H1 (cell line): ENCODE results near the gene TMEM129. TPM values are rescaled to one million over a fixed set of nuclear protein-coding genes. Genes with fewer than 3 reads are reported as not detected.

Experiments used
- CTCF ChIA-PET: fragments of 300-600 bp; sonication (Branson Sonifier 250); formaldehyde crosslinking; loops from one replicate; lab custom pipeline; 2021; ENCODE audit not compliant: partially characterized antibody; lab: Charles Lee
- POLR2A ChIA-PET: fragments of 300-600 bp; sonication (Branson Sonifier 250); formaldehyde crosslinking; loops from one replicate; lab custom pipeline; 2021; ENCODE audit warnings: inconsistent platforms; ENCODE audit not compliant: partially characterized antibody; lab: Charles Lee
- DNase-seq, 2 experiments: peaks; one replicate each; pipeline versions ENCODE4 v3.0.0 to v3.0.0-alpha.2; 2010 to 2022; ENCODE audit warnings: low spot score in 2 of 2, low read depth in 1 of 2, mixed read lengths in 1 of 2
- FAIRE-seq: peaks from 2 replicates; lab custom pipeline; 2011; peaks lifted over from hg19 to GRCh38; lab: Jason Lieb, UNC
- H2AFZ ChIP-seq: 2 replicates; pipeline ENCODE4 v1.8.1; 2012; ENCODE audit warnings: low read length, inconsistent platforms
- H2AK5ac ChIP-seq: 2 replicates; pipeline ENCODE4 v1.6.1; 2013; ENCODE audit warnings: low read depth, low read length
- H2BK120ac ChIP-seq: replicated peaks from 2 replicates; pipeline ENCODE3; 2013; ENCODE audit warnings: low read depth, low read length, inconsistent platforms
- H2BK12ac ChIP-seq: 2 replicates; pipeline ENCODE4 v1.6.1; 2013; ENCODE audit warnings: low read depth, low read length
- H2BK15ac ChIP-seq: 2 replicates; pipeline ENCODE4 v1.6.1; 2013; ENCODE audit warnings: low read length
- H2BK20ac ChIP-seq: 2 replicates; pipeline ENCODE4 v1.6.1; 2013; ENCODE audit warnings: low read length
- H2BK5ac ChIP-seq: 2 replicates; pipeline ENCODE4 v1.6.1; 2013; ENCODE audit warnings: low read depth, low read length
- H3K14ac ChIP-seq: 2 replicates; pipeline ENCODE4 v1.6.1; 2013; ENCODE audit warnings: inconsistent platforms; ENCODE audit not compliant: insufficient read length
- H3K18ac ChIP-seq: 2 replicates; pipeline ENCODE4 v1.6.1; 2013; ENCODE audit warnings: low read length; ENCODE audit errors: extremely low read depth
- H3K23ac ChIP-seq: 2 replicates; pipeline ENCODE4 v1.6.1; 2013; ENCODE audit warnings: inconsistent platforms; ENCODE audit not compliant: insufficient read length
- H3K23me2 ChIP-seq: 2 replicates; pipeline ENCODE4 v1.6.1; 2013; ENCODE audit warnings: low read depth, low read length
- H3K27ac ChIP-seq: 2 replicates; pipeline ENCODE4 v1.6.1; 2011; ENCODE audit warnings: low read depth, low read length, inconsistent platforms
- H3K27me3 ChIP-seq, 4 experiments: replicated peaks in 1 of 4; 1 replicate in 1 of 4; 2 replicates in 3 of 4; pipeline versions ENCODE4 v1.6.1 to v1.8.1; 2011 to 2013; ENCODE audit warnings: low read length in 3 of 4, mild to moderate bottlenecking in 3 of 4, inconsistent platforms in 2 of 4, mixed read lengths in 2 of 4, moderate library complexity in 1 of 4; ENCODE audit not compliant: control insufficient read depth in 3 of 4, insufficient read depth in 3 of 4; ENCODE audit errors: extremely low read depth in 1 of 4
- H3K36me3 ChIP-seq, 4 experiments: 2 replicates each; pipeline versions ENCODE4 v1.6.1 to v1.8.1; 2011 to 2013; ENCODE audit warnings: mild to moderate bottlenecking in 4 of 4, low read length in 3 of 4, moderate library complexity in 2 of 4, control low read depth in 1 of 4, inconsistent platforms in 1 of 4; ENCODE audit not compliant: insufficient read depth in 4 of 4, control insufficient read depth in 2 of 4
- H3K4ac ChIP-seq: replicated peaks from 2 replicates; pipeline ENCODE3; 2013; ENCODE audit warnings: low read length, low read depth, mixed read lengths, inconsistent platforms; ENCODE audit not compliant: insufficient read length
- H3K4me1 ChIP-seq, 4 experiments: replicated peaks in 1 of 4; 1 replicate in 1 of 4; 2 replicates in 3 of 4; pipeline versions ENCODE4 v1.6.1 to v1.8.1; 2011 to 2013; ENCODE audit warnings: low read length in 3 of 4, inconsistent platforms in 2 of 4, mixed read lengths in 1 of 4; ENCODE audit not compliant: insufficient read depth in 4 of 4, control insufficient read depth in 3 of 4
- H3K4me2 ChIP-seq, 2 experiments: 2 replicates each; pipeline versions ENCODE4 v1.6.1 to v1.8.1; 2011 to 2013; ENCODE audit warnings: low read depth in 2 of 2, low read length in 2 of 2, control low read depth in 1 of 2, inconsistent platforms in 1 of 2, mild to moderate bottlenecking in 1 of 2; ENCODE audit not compliant: insufficient read depth in 1 of 2
- H3K4me3 ChIP-seq, 4 experiments: fragments of 200-600, 300-600 bp in 1 of 4; sonication (generic), shearing (Covaris generic), sonication (Bioruptor Twin) in 1 of 4; 2 replicates each; pipeline versions ENCODE4 v1.5.1 to v1.8.1; 2011 to 2016; ENCODE audit warnings: low read length in 4 of 4, low read depth in 3 of 4, control low read depth in 2 of 4, inconsistent platforms in 2 of 4, mild to moderate bottlenecking in 2 of 4, mixed read lengths in 1 of 4, moderate library complexity in 1 of 4; ENCODE audit not compliant: insufficient read depth in 2 of 4; ENCODE audit errors: extremely low read depth in 1 of 4
- H3K56ac ChIP-seq: replicated peaks from 2 replicates; pipeline ENCODE3; 2013; ENCODE audit warnings: low read depth, mild to moderate bottlenecking, mixed read lengths, low read length, inconsistent platforms; ENCODE audit not compliant: insufficient read length
- H3K79me1 ChIP-seq: 2 replicates; pipeline ENCODE4 v1.6.1; 2013; ENCODE audit warnings: low read depth, low read length, control low read depth
- H3K79me2 ChIP-seq, 2 experiments: 2 replicates each; pipeline versions ENCODE4 v1.6.1 to v1.8.1; 2012 to 2013; ENCODE audit warnings: low read length in 2 of 2, mild to moderate bottlenecking in 2 of 2, inconsistent platforms in 1 of 2; ENCODE audit not compliant: insufficient read depth in 2 of 2, control insufficient read depth in 1 of 2
- H3K9ac ChIP-seq, 4 experiments: replicated peaks in 1 of 4; 1 replicate in 1 of 4; 2 replicates in 3 of 4; pipeline versions ENCODE4 v1.6.1 to v1.8.1; 2011 to 2013; ENCODE audit warnings: low read depth in 3 of 4, low read length in 3 of 4, control low read depth in 2 of 4, mild to moderate bottlenecking in 2 of 4, moderate library complexity in 2 of 4, inconsistent platforms in 1 of 4; ENCODE audit errors: extremely low read depth in 1 of 4
- H3K9me3 ChIP-seq, 2 experiments: 2 replicates each; pipeline versions ENCODE4 v1.6.1 to v1.8.1; 2012 to 2013; ENCODE audit warnings: mild to moderate bottlenecking in 2 of 2, moderate library complexity in 2 of 2, control low read depth in 1 of 2, inconsistent platforms in 1 of 2, low read depth in 1 of 2, low read length in 1 of 2, mixed read lengths in 1 of 2; ENCODE audit not compliant: insufficient read depth in 2 of 2
- H4K20me1 ChIP-seq, 2 experiments: replicated peaks in 1 of 2; 2 replicates each; pipeline versions ENCODE3 to v1.8.1; 2011 to 2013; ENCODE audit warnings: inconsistent platforms in 2 of 2, low read length in 2 of 2, mild to moderate bottlenecking in 1 of 2; ENCODE audit not compliant: insufficient read depth in 2 of 2, control insufficient read depth in 1 of 2
- H4K5ac ChIP-seq: 2 replicates; pipeline ENCODE4 v1.6.1; 2013; ENCODE audit warnings: low read length, low read depth, mixed read lengths, inconsistent platforms; ENCODE audit not compliant: insufficient read length
- H4K8ac ChIP-seq: 2 replicates; pipeline ENCODE4 v1.8.0; 2013; ENCODE audit warnings: mild to moderate bottlenecking, moderate library complexity, low read length, inconsistent platforms; ENCODE audit not compliant: insufficient read depth; ENCODE audit errors: extremely low read depth
- H4K91ac ChIP-seq: replicated peaks from 2 replicates; pipeline ENCODE3; 2013; ENCODE audit warnings: low read length, mixed read lengths, inconsistent platforms; ENCODE audit not compliant: insufficient read length
- ASH2L ChIP-seq: fragments of 200-600, 300-600 bp; sonication (generic); IDR thresholded peaks from one replicate; pipeline ENCODE4 v1.7.1; 2017; ENCODE audit warnings: low read length
- CTCF ChIP-seq, 3 experiments: IDR thresholded peaks; 1 replicate in 2 of 3; 2 replicates in 1 of 3; pipeline versions ENCODE4 v1.5.1 to v1.6.1; 2011; ENCODE audit warnings: low read length in 3 of 3, mild to moderate bottlenecking in 3 of 3, inconsistent platforms in 2 of 3, low read depth in 1 of 3, moderate library complexity in 1 of 3; ENCODE audit not compliant: insufficient read depth in 1 of 3; ENCODE audit errors: control extremely low read depth in 1 of 3
- HDAC6 ChIP-seq: IDR thresholded peaks from one replicate; pipeline ENCODE4 v1.7.1; 2012; ENCODE audit warnings: low read depth, mild to moderate bottlenecking, inconsistent platforms, low read length, moderate library complexity
- JUN ChIP-seq: IDR thresholded peaks from 2 replicates; pipeline ENCODE4 v1.6.1; 2011; ENCODE audit warnings: low read depth, mild to moderate bottlenecking, improper control_type of control experiment, low read length
- KDM1A ChIP-seq: fragments of 200-600, 300-600 bp; sonication (generic); IDR thresholded peaks from 2 replicates; pipeline ENCODE4 v1.7.1; 2016; ENCODE audit warnings: mild to moderate bottlenecking, low read length, borderline replicate concordance
- NANOG ChIP-seq: IDR thresholded peaks from 2 replicates; pipeline ENCODE4 v1.6.1; 2011; ENCODE audit warnings: low read length, low read depth, mild to moderate bottlenecking, inconsistent platforms; ENCODE audit not compliant: insufficient read depth, poor library complexity, severe bottlenecking
- TCF12 ChIP-seq: IDR thresholded peaks from 2 replicates; pipeline ENCODE4 v1.6.1; 2011; ENCODE audit warnings: low read depth, mild to moderate bottlenecking, low read length
- USF2 ChIP-seq: IDR thresholded peaks from 2 replicates; pipeline ENCODE4 v1.6.1; 2011; ENCODE audit warnings: low read length, improper control_type of control experiment
- WGBS, 2 experiments: shearing (Covaris generic) in 1 of 2; methylation state at CpG; one replicate each; pipeline versions ENCODE4 v1.1.6 to v1.1.7; 2013 to 2015; ENCODE audit warnings: low lambda C conversion rate in 2 of 2, mixed read lengths in 2 of 2, inconsistent platforms in 1 of 2, low coverage in 1 of 2, missing lambda C conversion rate in 1 of 2; ENCODE audit not compliant: insufficient replicate concordance in 2 of 2, insufficient coverage in 1 of 2, insufficient read length in 1 of 2; ENCODE audit errors: extremely low coverage in 1 of 2, missing lambda C conversion rate in 1 of 2; 5-methylcytosine and 5-hydroxymethylcytosine counted together
- polyA plus RNA-seq, 7 experiments: library from polyadenylated mRNA; depleted of rRNA in 3 of 7; stranded (reverse) in 5 of 7; unstranded in 2 of 7; fragments of >200 nt in 5 of 7; fragments of 200-250 nt in 2 of 7; gene quantifications; 1 replicate in 5 of 7; 2 replicates in 1 of 7; 4 replicates in 1 of 7; pipeline versions ENCODE4 v1.2.1 to v1.2.3, GENCODE V29; 2011 to 2013; ENCODE audit warnings: missing spikeins in 2 of 7, mixed read lengths in 2 of 7
- total RNA-seq: library from RNA; stranded (reverse); fragmentation: NEBNext Ultra II Directional; extraction: Animal tissue kit (Norgen Biotek cat#: 25700); gene quantifications from 2 replicates; pipeline ENCODE4 v1.2.1, GENCODE V29; 2021

Gene TMEM129
- total and polyA plus RNA-seq, 2 of the 8 experiments (the other 6 are each of a cell fraction or from before 2014, with no cell fraction given) = 31.5 to 58.7 TPM

- H3K18ac ChIP-seq = peak overlapping the region; percentile 32
- H3K36me3 ChIP-seq = peaks cover 0 to 7% (median 4%) of the 10 kb centered on the region in 4 experiments; a peak in 4 of 8 replicates
- H3K4me2 ChIP-seq = peak overlapping the region; percentile 84 to 86
- no peak overlapping the region for H3K4ac ChIP-seq
- peaks cover 13 to 34% of the 10 kb centered on the region in 2 experiments for H3K79me2 ChIP-seq
- H2BK20ac ChIP-seq = no peak overlapping the region
- H3K9me3 ChIP-seq = no peaks in the 10 kb centered on the region
- no peak overlapping the region for H2BK5ac ChIP-seq
- peak overlapping the region; percentile 24 for H3K56ac ChIP-seq
- no peaks in the 10 kb centered on the region for H3K27me3 ChIP-seq
- ChIA-PET POLR2A (interaction anchor here (0.8 to 7.9 kb wide), 17 partner anchors 9 to 159 kb away, joined by 3 to 100 read pairs (median 4); partner anchors contain the start of genes FGFR3, TACC3 and TMEM129), CTCF (no interaction called here)
- H2BK12ac ChIP-seq = 0 out of 2 replicates have a peak overlapping the region, but pooled peaks have one; percentile 27
- H3K23me2 ChIP-seq = peaks cover 12% of the 10 kb centered on the region; the same call in 1 of the 2 replicates
- peak overlapping the region; percentile 90; the same call in 1 of the 2 replicates for H4K8ac ChIP-seq
- H4K91ac ChIP-seq = no peak overlapping the region
- FAIRE-seq (no peak), DNase-seq (no peak)
- peak overlapping the region; percentile 52 to 89 (median 86) for H3K4me3 ChIP-seq
- H2AK5ac ChIP-seq = 0 out of 2 replicates have a peak overlapping the region, but pooled peaks have one; percentile 75
- H4K20me1 ChIP-seq = peaks cover 3 to 16% of the 10 kb centered on the region in 2 experiments
- H3K27ac ChIP-seq = peak overlapping the region; percentile 95; the same call in 1 of the 2 replicates
- no peak overlapping the region for H3K23ac ChIP-seq
- no peak overlapping the region for H4K5ac ChIP-seq
- peaks cover 0 to 12% (median 3%) of the 10 kb centered on the region in 4 experiments; a peak in 4 of 7 replicates for H3K4me1 ChIP-seq
- no peak overlapping the region for H2AFZ ChIP-seq
- WGBS, 2 experiments = 1% methylated on average over 19 of the region's 85 CpGs; no CpG with 5 or more reads in 1 of the 2 experiments
- H3K9ac ChIP-seq = peak overlapping the region; percentile 87 to 97 (median 89)
- peaks cover 13% of the 10 kb centered on the region for H3K79me1 ChIP-seq
- no peak overlapping the region for H2BK120ac ChIP-seq
- no peak overlapping the region for H3K14ac ChIP-seq
- no peak overlapping the region for H2BK15ac ChIP-seq
- TF ChIP-seq USF2 (no peak), KDM1A (no peak), JUN (no peak), CTCF (IDR thresholded peaks at IDR 0.05; ENCODE audit: control extremely low read depth in 1 of 3, insufficient read depth in 1 of 3, low read depth in 1 of 3, low read length in 3 of 3) (no peak), NANOG (no peak), HDAC6 (no peak), TCF12 (no peak), ASH2L (no peak)
Measured at GRCh38 chr4:1711571-1712215, 9.4 kb downstream of the TMEM129 start.
